RWPE2 (cell line): ENCODE measurements around the gene FGD4.

Source experiments
- ATAC-seq: fragments of 200-7000 bp; cut with Tn5 transposase; 3 replicates; pipeline ENCODE4 v1.9.1; 2021; ENCODE audit warnings: low read depth
- DNase-seq: peaks from one replicate; pipeline ENCODE4 v3.0.0-alpha.2; 2020; ENCODE audit warnings: low spot score
- H3K27ac ChIP-seq: fragments of 450-650 bp; 2 replicates; pipeline ENCODE4 v1.5.1; 2017; ENCODE audit warnings: mild to moderate bottlenecking; ENCODE audit not compliant: poor library complexity, severe bottlenecking
- H3K27me3 ChIP-seq: fragments of 250-450 bp; sonication (Bioruptor Pico); 2 replicates; pipeline ENCODE4 v1.5.1; 2021; ENCODE audit warnings: mild to moderate bottlenecking, moderate library complexity; ENCODE audit not compliant: insufficient read depth, poor library complexity, severe bottlenecking
- H3K36me3 ChIP-seq: fragments of 250-450 bp; sonication (Bioruptor Pico); 2 replicates; pipeline ENCODE4 v1.5.1; 2020; ENCODE audit warnings: low read depth, mild to moderate bottlenecking, moderate library complexity
- H3K4me1 ChIP-seq: fragments of 250-450 bp; sonication (Bioruptor Pico); 2 replicates; pipeline ENCODE4 v1.5.1; 2021; ENCODE audit warnings: mild to moderate bottlenecking, moderate library complexity; ENCODE audit not compliant: insufficient read depth, poor library complexity, severe bottlenecking
- H3K4me3 ChIP-seq: fragments of 250-450 bp; sonication (Bioruptor Pico); 2 replicates; pipeline ENCODE4 v1.5.1; 2021; ENCODE audit warnings: mild to moderate bottlenecking, moderate library complexity; ENCODE audit not compliant: severe bottlenecking
- H3K9me3 ChIP-seq: fragments of 250-450 bp; sonication (Bioruptor Pico); 2 replicates; pipeline ENCODE4 v1.5.1; 2021; ENCODE audit warnings: mild to moderate bottlenecking, moderate library complexity; ENCODE audit not compliant: severe bottlenecking
- TF ChIP-seq, protein P1 (sequence below): fragments of 450-650 bp; IDR thresholded peaks from one replicate; pipeline ENCODE4 v1.5.1; 2017; ENCODE audit warnings: mild to moderate bottlenecking, moderate library complexity; ENCODE audit not compliant: poor library complexity, severe bottlenecking

Gene FGD4

DNA sequence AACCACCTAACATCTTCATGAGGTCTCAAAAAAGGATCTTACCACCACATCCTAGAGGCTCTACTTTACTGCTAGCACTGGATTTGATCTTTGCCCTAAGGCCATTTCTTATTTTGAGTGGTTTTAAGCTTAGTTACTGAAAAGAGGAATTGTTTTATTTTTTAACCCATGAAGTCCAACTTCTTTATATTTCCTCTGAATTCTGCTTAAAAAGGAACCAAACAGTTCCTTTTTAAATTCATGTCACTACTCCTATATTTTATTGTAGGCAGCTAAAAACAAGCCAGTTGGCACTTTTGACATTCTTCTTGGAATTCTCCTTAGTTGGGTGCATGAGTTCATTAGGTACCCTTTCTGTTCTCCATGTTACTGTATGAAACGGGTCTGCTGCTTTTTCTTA lies 76.4 kb downstream of the FGD4 start:
- no peak overlapping the region for H3K27ac ChIP-seq
- H3K36me3 ChIP-seq = peaks cover 8% of the 10 kb centered on the region
- no peaks in the 10 kb centered on the region for H3K27me3 ChIP-seq
- H3K9me3 ChIP-seq = no peaks in the 10 kb centered on the region
- ATAC-seq (no peak), DNase-seq (no peak)
- no peaks in the 10 kb centered on the region for H3K4me1 ChIP-seq
- H3K4me3 ChIP-seq = no peak overlapping the region
- TF ChIP-seq, protein P1, sequence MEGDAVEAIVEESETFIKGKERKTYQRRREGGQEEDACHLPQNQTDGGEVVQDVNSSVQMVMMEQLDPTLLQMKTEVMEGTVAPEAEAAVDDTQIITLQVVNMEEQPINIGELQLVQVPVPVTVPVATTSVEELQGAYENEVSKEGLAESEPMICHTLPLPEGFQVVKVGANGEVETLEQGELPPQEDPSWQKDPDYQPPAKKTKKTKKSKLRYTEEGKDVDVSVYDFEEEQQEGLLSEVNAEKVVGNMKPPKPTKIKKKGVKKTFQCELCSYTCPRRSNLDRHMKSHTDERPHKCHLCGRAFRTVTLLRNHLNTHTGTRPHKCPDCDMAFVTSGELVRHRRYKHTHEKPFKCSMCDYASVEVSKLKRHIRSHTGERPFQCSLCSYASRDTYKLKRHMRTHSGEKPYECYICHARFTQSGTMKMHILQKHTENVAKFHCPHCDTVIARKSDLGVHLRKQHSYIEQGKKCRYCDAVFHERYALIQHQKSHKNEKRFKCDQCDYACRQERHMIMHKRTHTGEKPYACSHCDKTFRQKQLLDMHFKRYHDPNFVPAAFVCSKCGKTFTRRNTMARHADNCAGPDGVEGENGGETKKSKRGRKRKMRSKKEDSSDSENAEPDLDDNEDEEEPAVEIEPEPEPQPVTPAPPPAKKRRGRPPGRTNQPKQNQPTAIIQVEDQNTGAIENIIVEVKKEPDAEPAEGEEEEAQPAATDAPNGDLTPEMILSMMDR = no peak

DNA sequence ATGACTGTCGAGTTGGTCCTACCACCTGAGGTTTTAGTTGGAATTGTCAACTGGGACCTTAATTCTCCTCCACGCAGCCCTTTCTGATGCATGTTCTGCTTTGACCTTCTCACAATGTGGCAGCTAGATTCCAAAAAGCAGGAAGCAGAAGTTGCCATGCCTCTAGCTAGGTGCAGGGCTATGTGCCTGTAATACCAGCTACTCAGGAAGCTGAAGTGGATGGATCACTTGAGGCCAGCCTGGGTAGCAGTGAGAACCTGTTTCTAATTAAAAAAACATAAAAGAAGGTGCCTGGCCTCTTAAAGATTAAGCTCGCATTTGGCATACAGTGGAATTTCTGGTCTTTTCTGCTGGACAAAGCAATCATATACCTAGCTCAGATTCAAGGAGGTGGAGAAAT lies 77.1 kb downstream of the FGD4 start:
- Histone ChIP-seq H3K27me3 (no peaks in the 10 kb centered on the region), H3K27ac (no peak overlapping the region), H3K4me1 (no peaks in the 10 kb centered on the region), H3K4me3 (no peak overlapping the region), H3K9me3 (no peaks in the 10 kb centered on the region), H3K36me3 (peaks cover 8% of the 10 kb centered on the region)
- TF ChIP-seq, protein P1 = no peak
- ATAC-seq (no peak), DNase-seq (no peak)

DNA sequence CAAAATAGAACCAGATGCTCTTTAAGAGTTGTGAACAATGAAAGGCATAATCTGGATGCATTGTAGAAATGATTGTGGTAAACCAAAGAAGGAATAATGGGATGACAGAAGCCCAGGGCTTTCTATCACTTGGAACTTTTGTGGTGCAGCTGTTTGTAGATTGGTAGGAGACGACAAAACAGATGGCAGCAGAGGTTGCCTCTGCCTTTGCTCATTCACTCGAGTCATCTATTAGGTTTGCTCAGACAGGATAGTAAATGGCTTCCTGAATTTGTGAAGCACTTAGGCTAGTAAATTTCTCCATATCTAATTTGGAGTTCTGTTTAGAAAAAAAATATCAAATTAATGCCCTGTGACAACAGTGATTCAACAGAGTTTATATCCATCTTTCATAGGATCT lies 78.4 kb downstream of the FGD4 start:
- peaks cover 9% of the 10 kb centered on the region for H3K36me3 ChIP-seq
- H3K27ac ChIP-seq = no peak overlapping the region
- peaks cover 1% of the 10 kb centered on the region for H3K4me1 ChIP-seq
- H3K4me3 ChIP-seq = no peak overlapping the region
- TF ChIP-seq, protein P1 = no peak
- ATAC-seq (no peak), DNase-seq (no peak)
- H3K9me3 ChIP-seq = no peaks in the 10 kb centered on the region
- no peaks in the 10 kb centered on the region for H3K27me3 ChIP-seq

DNA sequence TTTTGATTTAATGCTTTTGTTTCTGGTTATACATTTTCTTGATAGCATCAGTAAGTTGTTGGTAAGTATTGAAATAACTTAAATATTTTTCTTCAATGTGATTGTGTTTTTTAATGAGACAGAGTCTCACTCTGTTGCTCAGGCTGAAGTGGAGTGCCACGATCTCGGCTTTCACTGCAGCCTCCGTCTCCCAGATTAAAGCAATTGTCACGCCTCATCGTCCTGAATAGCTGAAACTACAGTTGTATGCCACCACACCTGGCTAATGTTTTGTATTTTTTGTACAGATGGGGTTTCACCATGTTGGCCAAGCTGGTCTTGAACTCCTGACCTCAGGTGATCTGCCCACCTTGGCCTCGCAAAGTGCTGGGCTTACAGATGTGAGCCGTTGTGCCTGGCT lies 78.8 kb downstream of the FGD4 start:
- Histone ChIP-seq H3K36me3 (peaks cover 13% of the 10 kb centered on the region), H3K27ac (no peak overlapping the region), H3K9me3 (no peaks in the 10 kb centered on the region), H3K4me3 (no peak overlapping the region), H3K27me3 (no peaks in the 10 kb centered on the region), H3K4me1 (peaks cover 6% of the 10 kb centered on the region)
- DNase-seq (no peak), ATAC-seq (no peak)
- TF ChIP-seq, protein P1 = no peak

DNA sequence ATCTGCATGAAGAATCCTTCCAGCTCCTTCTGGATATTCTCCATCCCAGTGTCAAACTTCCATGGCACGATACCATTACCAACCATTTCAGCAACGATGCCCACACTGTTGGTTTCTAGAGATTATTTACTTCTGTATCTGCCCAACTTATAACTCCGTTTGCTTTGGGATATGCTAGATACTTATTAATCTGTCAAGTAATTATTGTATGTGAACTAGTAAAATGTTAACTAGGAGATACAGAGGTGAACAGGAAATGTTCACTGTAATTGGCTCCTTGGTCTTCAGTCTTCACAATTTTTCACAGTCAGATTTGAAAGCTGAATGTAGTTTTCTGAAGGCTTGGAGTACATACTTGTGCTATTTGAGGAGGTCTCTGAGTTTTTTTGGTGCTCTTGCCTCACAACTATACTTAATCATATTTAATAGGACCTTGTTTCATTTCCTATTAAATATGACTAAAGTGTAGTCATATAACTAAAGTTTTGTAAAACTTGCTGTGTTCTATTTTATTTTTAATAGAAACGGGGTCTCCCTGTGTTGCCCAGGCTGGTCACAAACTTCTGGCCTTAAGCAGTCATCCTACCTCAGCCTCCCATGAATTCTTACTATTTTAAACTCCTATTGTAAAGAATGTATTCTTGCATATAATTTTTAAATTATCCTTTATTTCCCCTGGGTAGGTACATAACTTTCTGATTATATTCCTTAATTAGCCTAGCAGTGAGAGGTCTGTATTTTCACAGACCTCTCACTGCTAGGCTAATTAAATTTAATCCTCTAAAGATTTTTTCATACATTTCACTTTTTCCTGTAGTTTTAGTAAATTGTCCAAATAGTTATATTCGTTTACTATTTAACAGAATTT lies 79.7 kb downstream of the FGD4 start:
- DNase-seq (no peak), ATAC-seq (no peak)
- TF ChIP-seq, protein P1 = no peak
- Histone ChIP-seq H3K9me3 (no peaks in the 10 kb centered on the region), H3K4me3 (no peak overlapping the region), H3K4me1 (peaks cover 10% of the 10 kb centered on the region), H3K36me3 (peaks cover 19% of the 10 kb centered on the region), H3K27me3 (no peaks in the 10 kb centered on the region), H3K27ac (no peak overlapping the region)
